GM23338 (cell line): ENCODE results near the gene PCLO. TPM values are rescaled to one million over a fixed set of nuclear protein-coding genes. Genes with fewer than 3 reads are reported as not detected.

ENCODE experiments used
- ATAC-seq: fragments of 200-7000 bp; cut with Tn5 transposase; 3 replicates; pipeline ENCODE4 v1.9.1; 2020
- DNase-seq: peaks from one replicate; pipeline ENCODE4 v3.0.0-alpha.2; 2015; ENCODE audit warnings: low spot score
- H2AFZ ChIP-seq: fragments of 200-600 bp; sonication (generic); 2 replicates; pipeline ENCODE4 v1.8.0; 2016; ENCODE audit warnings: antibody characterized with exemption, mild to moderate bottlenecking, moderate library complexity
- H3F3A ChIP-seq: fragments of 200-600 bp; sonication (generic); replicated peaks from 2 replicates; pipeline ENCODE4 v1.8.0; 2017; ENCODE audit warnings: antibody characterized with exemption, mixed run types, low read depth
- H3K27ac ChIP-seq: fragments of 200-600 bp; sonication (generic); 2 replicates; pipeline ENCODE4 v1.6.1; 2016; ENCODE audit warnings: low read depth
- H3K27me3 ChIP-seq: fragments of 200-600 bp; sonication (generic); 2 replicates; pipeline ENCODE4 v1.8.0; 2016; ENCODE audit warnings: mild to moderate bottlenecking, mixed run types, moderate library complexity; ENCODE audit not compliant: insufficient read depth
- H3K36me3 ChIP-seq: fragments of 200-600 bp; sonication (generic); 2 replicates; pipeline ENCODE4 v1.8.0; 2016; ENCODE audit warnings: mild to moderate bottlenecking; ENCODE audit not compliant: insufficient read depth
- H3K4me1 ChIP-seq: fragments of 200-600 bp; sonication (generic); 2 replicates; pipeline ENCODE4 v1.8.0; 2016; ENCODE audit warnings: mild to moderate bottlenecking, moderate library complexity; ENCODE audit not compliant: insufficient read depth
- H3K4me2 ChIP-seq: fragments of 200-600 bp; sonication (generic); 2 replicates; pipeline ENCODE4 v1.7.1; 2017; ENCODE audit warnings: mixed run types
- H3K4me3 ChIP-seq: fragments of 200-600 bp; sonication (generic); 2 replicates; pipeline ENCODE4 v1.6.1; 2016; ENCODE audit warnings: mixed run types
- H3K79me2 ChIP-seq: fragments of 200-600 bp; sonication (generic); replicated peaks from 2 replicates; pipeline ENCODE4 v1.8.0; 2017; ENCODE audit warnings: mild to moderate bottlenecking; ENCODE audit not compliant: insufficient read depth
- H3K9me2 ChIP-seq: fragments of 200-600 bp; sonication (generic); 2 replicates; pipeline ENCODE4 v1.8.0; 2017; ENCODE audit not compliant: insufficient read depth
- H4K20me1 ChIP-seq: fragments of 200-600 bp; sonication (generic); replicated peaks from 2 replicates; pipeline ENCODE4 v1.8.0; 2017; ENCODE audit warnings: mild to moderate bottlenecking; ENCODE audit not compliant: insufficient read depth
- H3K27ac Mint-ChIP-seq: 2 replicates; pipeline ENCODE4 v1.8.0; 2020; ENCODE audit warnings: inconsistent platforms, mild to moderate bottlenecking, moderate library complexity, mixed read lengths
- H3K27me3 Mint-ChIP-seq: 3 replicates; pipeline ENCODE4 v1.8.0; 2022; ENCODE audit warnings: low read depth, mild to moderate bottlenecking, moderate library complexity, mixed read lengths, inconsistent platforms; ENCODE audit not compliant: insufficient read depth, poor library complexity
- H3K36me3 Mint-ChIP-seq: 3 replicates; pipeline ENCODE4 v1.8.0; 2021; ENCODE audit warnings: low read depth, mild to moderate bottlenecking, inconsistent platforms, moderate library complexity, mixed read lengths
- H3K4me1 Mint-ChIP-seq: 3 replicates; pipeline ENCODE4 v1.8.0; 2020; ENCODE audit warnings: mild to moderate bottlenecking, inconsistent platforms, mixed read lengths
- H3K4me3 Mint-ChIP-seq: 3 replicates; pipeline ENCODE4 v1.8.0; 2021; ENCODE audit warnings: moderate library complexity, mild to moderate bottlenecking, inconsistent platforms, mixed read lengths
- H3K9me3 Mint-ChIP-seq: 3 replicates; pipeline ENCODE4 v1.8.0; 2020; ENCODE audit warnings: moderate library complexity, mild to moderate bottlenecking, inconsistent platforms, mixed read lengths
- CREB1 ChIP-seq: fragments of 250-450 bp; sonication (Bioruptor Pico); IDR thresholded peaks from 2 replicates; pipeline ENCODE4 v1.5.0; 2020; ENCODE audit warnings: low read depth, mild to moderate bottlenecking, moderate library complexity
- CTCF ChIP-seq, 2 experiments: fragments of 200-600 bp in 1 of 2; sonication (generic) in 1 of 2; conservative IDR thresholded peaks; 2 replicates each; pipeline versions ENCODE4 v1.5.1 to v1.6.1; 2016 to 2017; ENCODE audit warnings: antibody characterized with exemption in 2 of 2, low read depth in 2 of 2, mild to moderate bottlenecking in 2 of 2, moderate library complexity in 1 of 2
- ETS1 ChIP-seq: IDR thresholded peaks from 2 replicates; pipeline ENCODE4 v1.6.1; 2016; ENCODE audit warnings: antibody characterized with exemption
- EZH2phosphoT487 ChIP-seq: fragments of 200-600 bp; sonication (generic); IDR thresholded peaks from one replicate; pipeline ENCODE4 v1.8.1; 2018; ENCODE audit warnings: antibody characterized with exemption; ENCODE audit not compliant: unreplicated experiment
- JUNB ChIP-seq: IDR thresholded peaks from one replicate; pipeline ENCODE4 v1.6.1; 2016; ENCODE audit warnings: antibody characterized with exemption; ENCODE audit not compliant: unreplicated experiment
- NANOG ChIP-seq: IDR thresholded peaks from 2 replicates; pipeline ENCODE4 v1.6.1; 2016; ENCODE audit warnings: antibody characterized with exemption, borderline replicate concordance
- REST ChIP-seq: IDR thresholded peaks from one replicate; pipeline ENCODE4 v1.6.1; 2018; ENCODE audit warnings: antibody characterized with exemption; ENCODE audit not compliant: unreplicated experiment
- STAT1 ChIP-seq: IDR thresholded peaks from one replicate; pipeline ENCODE4 v1.6.1; 2016; ENCODE audit warnings: antibody characterized with exemption; ENCODE audit not compliant: unreplicated experiment
- ZNF462 ChIP-seq: fragments of 250-450 bp; sonication (Bioruptor Pico); IDR thresholded peaks from 2 replicates; pipeline ENCODE4 v1.5.0; 2020; ENCODE audit warnings: mild to moderate bottlenecking, moderate library complexity
- polyA plus RNA-seq: library from polyadenylated mRNA; unstranded; fragments of >200 nt; fragmentation: Nextera tagmentation; extraction: Ambion mirVana; gene quantifications from 2 replicates; pipeline ENCODE4 v1.2.1, GENCODE V29; 2016
- total RNA-seq: library from RNA; depleted of rRNA; stranded (reverse); fragments of >200 nt; shearing (Covaris generic); gene quantifications from 2 replicates; pipeline ENCODE4 v1.2.3, GENCODE V29; 2014

The PCLO gene
- total and polyA plus RNA-seq, 2 experiments from 2014 or later = 7.4 to 9.1 TPM

- H3K4me1 Mint-ChIP-seq = peaks cover 6% of the 10 kb centered on the region
- H3K27ac Mint-ChIP-seq = peak overlapping the region; percentile 32; the same call in 1 of the 2 replicates
- no peaks in the 10 kb centered on the region for H3K36me3 Mint-ChIP-seq
- no peaks in the 10 kb centered on the region; the same call in 1 of the 2 replicates for H3K4me1 ChIP-seq
- H3K4me2 ChIP-seq = no peak overlapping the region
- H3F3A ChIP-seq = no peaks in the 10 kb centered on the region
- TF ChIP-seq NANOG = no peak
- DNase-seq = peak; percentile 3
- H3K27ac ChIP-seq = no peak overlapping the region
- no peaks in the 10 kb centered on the region for H3K27me3 Mint-ChIP-seq
- no peaks in the 10 kb centered on the region for H3K79me2 ChIP-seq
- no peaks in the 10 kb centered on the region for H3K27me3 ChIP-seq
- no peak overlapping the region for H3K4me3 ChIP-seq
- no peaks in the 10 kb centered on the region for H3K9me3 Mint-ChIP-seq
- H4K20me1 ChIP-seq = no peaks in the 10 kb centered on the region
- no peaks in the 10 kb centered on the region for H3K9me2 ChIP-seq
- no peak overlapping the region for H2AFZ ChIP-seq
- no peaks in the 10 kb centered on the region for H3K36me3 ChIP-seq
- no peak overlapping the region for H3K4me3 Mint-ChIP-seq
- ATAC-seq = no peak
Observed at GRCh38 chr7:82975811-82976468, 186.7 kb downstream of the PCLO start.

GRCh38 chr7:82972135-82972534 lies 190.5 kb downstream of the PCLO start:
- Histone ChIP-seq H3K36me3 (no peaks in the 10 kb centered on the region), H3K79me2 (no peaks in the 10 kb centered on the region), H3K27me3 (no peaks in the 10 kb centered on the region), H3K9me2 (no peaks in the 10 kb centered on the region), H3K4me3 (no peak overlapping the region), H3K4me1 (no peaks in the 10 kb centered on the region), H3K4me2 (no peak overlapping the region), H4K20me1 (no peaks in the 10 kb centered on the region), H3K27ac (no peak overlapping the region), H2AFZ (no peak overlapping the region), H3F3A (no peaks in the 10 kb centered on the region)
- Mint-ChIP-seq H3K4me3 (no peak overlapping the region), H3K36me3 (no peaks in the 10 kb centered on the region), H3K4me1 (no peaks in the 10 kb centered on the region), H3K27me3 (no peaks in the 10 kb centered on the region), H3K9me3 (no peaks in the 10 kb centered on the region), H3K27ac (no peak overlapping the region)
- ATAC-seq = no peak
- no peak for DNase-seq
- TF ChIP-seq JUNB (no peak), CREB1 (CRISPR knock-in tag) (no peak), STAT1 (no peak), ETS1 (no peak), CTCF (conservative IDR thresholded peaks at IDR 0.05; ENCODE audit: low read depth in 2 of 2) (no peak), REST (no peak), ZNF462 (no peak), EZH2phosphoT487 (no peak)
